Thyroid gland (tissue), 4 donors: ENCODE results near the gene SUCLA2. TPM values are rescaled to one million over a fixed set of nuclear protein-coding genes. Genes with fewer than 3 reads are reported as not detected.

Experiments
- DNase-seq, 2 donors: peaks; one replicate each; pipeline ENCODE4 v3.0.0-alpha.2; 2019
- H3K27ac ChIP-seq, 3 donors: fragments of 200-600 bp; sonication (generic); 1 replicate in 2 of 3; 2 replicates in 1 of 3; pipeline ENCODE4 v1.5.1; 2016 to 2019; ENCODE audit warnings: mild to moderate bottlenecking in 1 of 3, moderate library complexity in 1 of 3
- H3K27me3 ChIP-seq: fragments of 200-600 bp; sonication (generic); one replicate; pipeline ENCODE4 v1.5.1; 2019
- H3K36me3 ChIP-seq, 2 donors: fragments of 200-600 bp; sonication (generic); one replicate each; pipeline ENCODE4 v1.5.1; 2016 to 2019
- H3K4me1 ChIP-seq, 2 donors: fragments of 200-600 bp; sonication (generic); one replicate each; pipeline ENCODE4 v1.5.1; 2017 to 2019
- H3K4me3 ChIP-seq, 3 donors: fragments of 200-600 bp; sonication (generic); replicated peaks in 1 of 3; 1 replicate in 2 of 3; 2 replicates in 1 of 3; pipeline ENCODE4 v1.5.1; 2016; ENCODE audit warnings: mild to moderate bottlenecking in 1 of 3
- H3K9me3 ChIP-seq: fragments of 200-600 bp; sonication (generic); one replicate; pipeline ENCODE4 v1.5.1; 2017
- CTCF ChIP-seq, 6 experiments: fragments of 200-600 bp in 3 of 6; fragments of 450-650 bp in 3 of 6; sonication (generic) in 3 of 6; IDR thresholded peaks; one replicate each; pipeline ENCODE4 v1.5.1; 2016 to 2019; ENCODE audit warnings: antibody characterized with exemption in 6 of 6, mild to moderate bottlenecking in 2 of 6, inconsistent platforms in 1 of 6, moderate library complexity in 1 of 6
- POLR2A ChIP-seq, 2 donors: fragments of 450-650 bp; IDR thresholded peaks; one replicate each; pipeline ENCODE4 v1.6.1; 2017; ENCODE audit warnings: antibody characterized with exemption in 2 of 2, mild to moderate bottlenecking in 2 of 2, moderate library complexity in 1 of 2
- WGBS, 2 donors: methylation state at CpG; one replicate each; pipeline ENCODE4 v1.1.5; 2017; 5-methylcytosine and 5-hydroxymethylcytosine counted together
- intact Hi-C: fragments of 100-400 bp; cut with DNase I; formaldehyde crosslinking; loops from one replicate; pipeline ENCODE4 v1.15.1; 2023
- total RNA-seq, 4 donors: library from RNA; depleted of rRNA; stranded (reverse); fragments of >200 nt; gene quantifications; one replicate each; pipeline ENCODE4 v1.2.3, GENCODE V29; 2016

SUCLA2 gene
- total RNA-seq, 4 donors from 2014 or later = 51.7 to 81.6 (median 57.4) TPM

DNA sequence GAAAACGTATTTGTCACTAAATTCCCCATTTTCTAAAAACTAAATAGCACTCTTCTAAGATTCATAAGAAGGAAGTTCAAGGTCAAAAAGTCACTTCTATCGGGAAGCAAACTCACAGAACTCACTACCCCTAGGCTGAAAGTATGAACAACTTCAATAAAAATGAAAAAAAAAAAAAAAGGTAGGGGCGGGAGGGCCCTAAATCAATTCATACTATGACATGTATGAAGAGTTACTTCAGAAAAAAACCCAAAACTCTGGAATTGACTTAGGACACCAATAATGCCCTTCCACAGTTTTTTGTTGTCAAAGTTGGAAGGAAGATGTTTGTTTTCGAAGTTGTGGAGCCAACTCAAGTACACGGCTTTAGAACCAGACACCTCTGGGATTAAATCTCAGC is 1.1 kb downstream of the SUCLA2 start:
- Histone ChIP-seq H3K4me1 (peaks cover 10 to 17% of the 10 kb centered on the region in 2 donors), H3K27me3 (no peaks in the 10 kb centered on the region), H3K36me3 (no peaks in the 10 kb centered on the region), H3K9me3 (no peaks in the 10 kb centered on the region), H3K27ac (no peak overlapping the region), H3K4me3 (no peak overlapping the region)
- intact Hi-C loops = no loop called here
- DNase-seq = no peak
- WGBS, 2 donors = 53 to 55% methylated on average over 5 of the region's 5 CpGs
- TF ChIP-seq POLR2A (IDR thresholded peaks at IDR 0.05) = no peak
- no peak for TF ChIP-seq CTCF (IDR thresholded peaks at IDR 0.05)

- DNase-seq = no peak
- WGBS, 2 donors = 90 to 97% methylated on average over 2 of the region's 2 CpGs
- Histone ChIP-seq H3K4me1 (peaks cover 10 to 17% of the 10 kb centered on the region in 2 donors), H3K27ac (no peak overlapping the region), H3K27me3 (no peaks in the 10 kb centered on the region), H3K36me3 (no peaks in the 10 kb centered on the region), H3K9me3 (no peaks in the 10 kb centered on the region), H3K4me3 (no peak overlapping the region)
- TF ChIP-seq POLR2A (IDR thresholded peaks at IDR 0.05) (no peak), CTCF (IDR thresholded peaks at IDR 0.05) (no peak)
- intact Hi-C loops = no loop called here
Measured at GRCh38 chr13:47997384-47997783, 3.7 kb downstream of the SUCLA2 start.

DNA sequence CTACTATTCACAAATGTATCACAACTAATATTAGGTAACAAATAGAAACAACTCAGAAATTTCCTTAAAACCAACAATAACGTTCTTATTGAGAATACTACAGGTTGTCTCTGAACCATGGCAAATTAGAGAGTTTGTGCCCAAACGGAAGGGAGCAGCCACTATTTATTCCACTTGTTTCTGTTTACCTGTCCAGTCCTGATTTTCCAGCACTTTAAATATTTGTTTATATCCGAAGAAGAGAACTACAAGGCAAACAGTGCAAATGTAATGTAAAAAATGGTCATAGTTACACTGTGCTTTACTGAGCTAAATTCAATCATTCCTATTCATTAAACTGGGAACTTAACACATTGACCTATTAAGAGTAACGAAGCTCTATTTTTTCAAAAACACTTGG is 9.2 kb downstream of the SUCLA2 start:
- no peak for DNase-seq
- no peaks in the 10 kb centered on the region for H3K9me3 ChIP-seq
- no peaks in the 10 kb centered on the region for H3K27me3 ChIP-seq
- peaks cover 0 to 4% of the 10 kb centered on the region in 2 donors for H3K36me3 ChIP-seq
- TF ChIP-seq CTCF (IDR thresholded peaks at IDR 0.05) (no peak), POLR2A (IDR thresholded peaks at IDR 0.05) (no peak)
- no peaks in the 10 kb centered on the region for H3K4me1 ChIP-seq
- 93 to 95% methylated on average over 4 of the region's 4 CpGs for WGBS, 2 donors
- H3K4me3 ChIP-seq = no peak overlapping the region
- H3K27ac ChIP-seq = no peak overlapping the region
- intact Hi-C loops = no loop called here

DNA sequence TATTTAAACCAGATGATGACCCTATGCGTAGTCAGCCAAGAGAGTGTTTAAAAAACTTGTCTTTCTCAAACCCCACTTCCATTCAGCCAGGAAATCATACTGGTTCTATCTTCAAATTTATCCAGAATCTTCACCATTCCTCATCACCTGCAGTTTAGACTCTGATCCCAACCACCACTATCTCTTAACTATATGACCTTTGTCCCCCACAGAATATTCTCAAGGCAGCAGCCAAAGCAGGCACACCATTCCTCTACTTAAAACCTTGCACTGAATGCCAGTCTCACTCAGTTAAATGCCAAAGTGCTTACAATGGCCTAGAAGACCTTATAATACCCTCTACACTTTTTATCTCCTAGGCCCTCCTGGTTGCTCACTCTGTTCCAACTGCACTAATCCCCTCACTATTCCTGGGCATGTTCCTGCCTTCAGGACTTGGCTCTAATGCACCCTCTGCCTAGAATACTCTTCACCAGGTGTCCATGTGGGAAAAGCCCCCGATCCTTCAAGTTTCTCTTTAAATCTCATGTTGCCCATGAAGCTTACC is 10.1 kb downstream of the SUCLA2 start:
- no peak for DNase-seq
- H3K4me1 ChIP-seq = no peaks in the 10 kb centered on the region
- H3K27ac ChIP-seq = no peak overlapping the region
- H3K9me3 ChIP-seq = no peaks in the 10 kb centered on the region
- intact Hi-C loops = no loop called here
- 97 to 100% methylated on average over 2 of the region's 2 CpGs for WGBS, 2 donors
- H3K36me3 ChIP-seq = peaks cover 0 to 9% of the 10 kb centered on the region in 2 donors
- no peaks in the 10 kb centered on the region for H3K27me3 ChIP-seq
- TF ChIP-seq POLR2A (IDR thresholded peaks at IDR 0.05) (no peak), CTCF (IDR thresholded peaks at IDR 0.05) (no peak)
- no peak overlapping the region for H3K4me3 ChIP-seq

- Histone ChIP-seq H3K36me3 (peaks cover 0 to 13% of the 10 kb centered on the region in 2 donors), H3K27me3 (no peaks in the 10 kb centered on the region), H3K4me3 (no peak overlapping the region), H3K27ac (no peak overlapping the region), H3K4me1 (no peaks in the 10 kb centered on the region), H3K9me3 (no peaks in the 10 kb centered on the region)
- TF ChIP-seq CTCF (IDR thresholded peaks at IDR 0.05) (no peak), POLR2A (IDR thresholded peaks at IDR 0.05) (no peak)
- WGBS, 2 donors = 97 to 100% methylated on average over 1 of the region's 1 CpG
- intact Hi-C loops = no loop called here
- no peak for DNase-seq
Measured at GRCh38 chr13:47990427-47990826, 10.6 kb downstream of the SUCLA2 start.
